ENCODE results near the gene BPIFB1.

Gene BPIFB1, protein sequence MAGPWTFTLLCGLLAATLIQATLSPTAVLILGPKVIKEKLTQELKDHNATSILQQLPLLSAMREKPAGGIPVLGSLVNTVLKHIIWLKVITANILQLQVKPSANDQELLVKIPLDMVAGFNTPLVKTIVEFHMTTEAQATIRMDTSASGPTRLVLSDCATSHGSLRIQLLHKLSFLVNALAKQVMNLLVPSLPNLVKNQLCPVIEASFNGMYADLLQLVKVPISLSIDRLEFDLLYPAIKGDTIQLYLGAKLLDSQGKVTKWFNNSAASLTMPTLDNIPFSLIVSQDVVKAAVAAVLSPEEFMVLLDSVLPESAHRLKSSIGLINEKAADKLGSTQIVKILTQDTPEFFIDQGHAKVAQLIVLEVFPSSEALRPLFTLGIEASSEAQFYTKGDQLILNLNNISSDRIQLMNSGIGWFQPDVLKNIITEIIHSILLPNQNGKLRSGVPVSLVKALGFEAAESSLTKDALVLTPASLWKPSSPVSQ

DNA sequence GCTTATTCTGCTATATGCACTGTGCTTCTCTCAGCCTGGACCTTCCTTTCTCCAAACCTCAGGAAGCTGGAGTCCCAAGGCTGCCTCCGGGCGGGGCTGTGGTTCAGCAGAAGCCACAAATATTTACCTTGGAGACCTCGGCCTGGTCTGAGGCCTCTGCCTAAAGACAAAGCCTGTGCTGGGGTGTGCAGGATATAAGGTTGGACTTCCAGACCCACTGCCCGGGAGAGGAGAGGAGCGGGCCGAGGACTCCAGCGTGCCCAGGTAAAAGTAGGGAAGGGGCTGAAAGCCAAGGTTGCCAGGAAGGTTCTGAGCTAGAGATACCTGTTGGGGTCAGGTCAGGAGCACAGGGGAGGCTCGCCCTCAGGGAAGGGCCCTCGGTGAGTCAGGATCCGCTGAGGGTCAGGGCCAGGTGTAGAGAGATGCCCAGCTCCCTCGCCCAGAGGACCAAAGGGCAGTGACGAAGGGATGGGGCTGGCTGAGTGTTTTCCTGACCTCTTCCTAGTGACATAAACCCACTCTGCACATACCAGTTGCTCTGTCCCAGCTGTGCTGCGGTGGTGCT is at the start of gene BPIFB1:
Gene BPIFB1, plus strand, starts transcription at position 224 of the 565 bp plus-strand sequence. CDS start 2,860 bp downstream, outside the sequence.
- DNase-seq (ENCODE audit: low spot score): no peak

DNA sequence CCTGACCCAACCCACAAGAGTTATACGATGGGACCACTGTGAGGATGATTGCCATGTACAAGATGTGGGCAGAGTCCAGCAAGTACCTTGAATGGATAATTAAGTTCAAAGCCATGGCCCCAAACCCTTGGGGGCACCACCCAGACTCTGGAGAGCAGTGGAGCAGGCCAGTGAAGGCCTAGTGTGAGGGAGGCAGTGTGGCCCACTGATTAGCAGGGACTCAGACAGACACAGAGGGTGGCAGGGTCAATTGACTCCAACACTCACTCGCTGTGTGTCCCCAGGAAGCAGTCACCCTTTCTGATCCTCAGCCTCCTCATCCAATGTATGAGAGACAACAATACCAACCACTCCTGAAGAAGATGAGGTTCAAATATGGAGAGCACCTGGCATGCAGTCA is 49.0 kb upstream of the BPIFB1 start:
- no peak for DNase-seq (ENCODE audit: low spot score)

DNA sequence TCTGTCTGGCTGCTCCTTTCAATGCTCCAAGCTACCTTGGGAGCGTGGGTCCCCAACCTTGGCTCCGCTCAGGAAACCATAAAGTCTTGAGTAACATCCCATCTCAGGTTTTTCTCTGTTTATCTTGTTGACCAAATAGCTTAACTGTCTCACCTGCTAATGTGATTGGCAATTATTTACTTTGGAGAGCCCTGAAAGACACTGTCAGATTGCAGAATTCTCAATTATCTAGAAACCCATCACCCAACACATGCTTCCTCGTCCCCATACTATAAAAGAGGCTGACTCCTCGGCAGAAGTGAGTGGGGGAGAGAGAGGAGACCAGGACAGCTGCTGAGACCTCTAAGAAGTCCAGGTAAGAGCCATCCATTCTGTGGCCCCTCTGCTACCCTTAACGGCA is 47.3 kb upstream of the BPIFB1 start, which contains the start of gene BPIFA1:
Gene BPIFA1, plus strand, starts transcription at position 301 of the 400 bp plus-strand sequence. CDS start 1,716 bp downstream, outside the sequence.
- no peak for DNase-seq (ENCODE audit: low spot score)

DNA sequence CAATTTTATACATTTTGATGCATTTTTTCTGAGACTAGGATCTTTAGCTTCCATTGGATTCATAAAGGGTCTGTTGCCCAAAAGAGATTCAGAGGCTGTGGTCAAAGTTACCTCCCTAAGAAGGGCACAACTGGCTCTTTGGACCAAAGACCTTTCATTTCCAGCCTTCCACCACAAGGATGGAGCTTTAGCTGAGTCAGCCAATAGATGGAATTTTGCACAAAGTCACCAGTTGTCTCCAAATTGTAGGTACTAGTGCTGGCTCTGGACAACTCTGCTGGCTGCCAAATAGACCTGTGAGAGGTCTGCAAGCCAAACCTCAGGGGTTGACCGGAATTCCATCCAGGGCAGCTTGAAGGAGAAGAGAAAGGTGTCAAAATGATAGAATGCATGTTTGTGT is 46.7 kb upstream of the BPIFB1 start:
- no peak for DNase-seq (ENCODE audit: low spot score)

DNA sequence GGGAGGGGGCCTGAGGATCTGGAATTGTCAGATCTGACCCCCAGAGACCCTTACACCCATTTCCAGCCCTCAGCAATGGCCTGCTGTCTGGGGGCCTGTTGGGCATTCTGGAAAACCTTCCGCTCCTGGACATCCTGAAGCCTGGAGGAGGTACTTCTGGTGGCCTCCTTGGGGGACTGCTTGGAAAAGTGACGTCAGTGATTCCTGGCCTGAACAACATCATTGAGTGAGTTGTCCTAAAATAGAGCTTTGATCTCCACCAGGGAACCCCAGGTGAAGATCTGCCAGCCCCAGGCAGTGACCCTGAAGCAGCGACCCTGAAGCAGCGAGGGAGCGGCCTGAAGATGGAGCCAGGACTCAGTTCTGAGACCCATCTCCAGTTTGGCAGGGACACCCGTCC is 45.0 kb upstream of the BPIFB1 start:
- no peak for DNase-seq (ENCODE audit: low spot score)

DNA sequence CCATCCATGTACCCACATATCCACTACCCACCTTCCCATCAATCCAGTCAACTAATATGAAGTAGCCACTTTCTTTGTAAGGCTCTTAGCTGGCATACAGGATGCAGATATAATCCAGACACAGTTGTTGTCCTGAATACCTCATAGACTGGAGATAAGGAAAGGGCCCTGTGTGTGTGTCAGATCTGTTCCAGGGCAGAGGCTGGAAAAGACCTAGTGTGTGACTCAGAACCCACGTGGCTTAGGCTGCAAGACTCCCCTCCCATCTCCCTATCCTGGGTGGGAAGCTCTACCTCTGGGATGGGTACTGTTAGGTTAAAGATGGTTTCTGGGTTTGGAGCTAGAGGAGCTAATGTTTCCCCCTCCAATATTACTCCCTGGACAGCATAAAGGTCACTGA is 43.6 kb upstream of the BPIFB1 start:
- DNase-seq (ENCODE audit: low spot score): no peak

DNA sequence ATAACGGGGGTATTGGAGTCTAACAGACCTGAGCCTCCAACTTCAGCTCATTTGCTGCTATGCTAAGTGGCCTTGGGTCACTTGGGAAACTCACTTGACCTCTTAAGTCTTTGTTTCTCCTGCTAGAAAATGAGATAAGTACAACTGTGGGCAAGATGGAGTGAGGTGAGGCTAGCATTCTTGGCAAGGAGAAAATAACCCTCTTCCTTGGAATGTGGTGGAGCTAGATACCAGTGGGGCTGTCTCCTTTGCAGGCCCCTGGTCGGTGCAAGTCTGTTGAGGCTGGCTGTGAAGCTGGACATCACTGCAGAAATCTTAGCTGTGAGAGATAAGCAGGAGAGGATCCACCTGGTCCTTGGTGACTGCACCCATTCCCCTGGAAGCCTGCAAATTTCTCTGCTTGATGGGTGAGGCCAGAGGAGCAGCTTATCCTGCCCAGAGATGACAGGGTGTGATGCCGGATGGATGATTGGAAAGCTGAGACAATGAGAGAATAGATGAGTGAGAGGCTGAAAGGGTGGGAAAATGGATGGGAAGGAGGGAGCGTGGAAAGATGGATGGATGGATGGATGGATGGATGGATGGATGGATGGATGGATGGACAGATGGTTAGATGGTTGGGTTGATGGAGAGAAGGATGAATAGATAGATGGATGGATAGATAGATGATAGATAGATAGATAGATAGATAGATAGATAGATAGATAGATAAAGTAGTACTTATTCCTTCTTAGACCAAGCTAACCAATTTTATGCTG is 42.9 kb upstream of the BPIFB1 start:
- DNase-seq (ENCODE audit: low spot score): no peak

DNA sequence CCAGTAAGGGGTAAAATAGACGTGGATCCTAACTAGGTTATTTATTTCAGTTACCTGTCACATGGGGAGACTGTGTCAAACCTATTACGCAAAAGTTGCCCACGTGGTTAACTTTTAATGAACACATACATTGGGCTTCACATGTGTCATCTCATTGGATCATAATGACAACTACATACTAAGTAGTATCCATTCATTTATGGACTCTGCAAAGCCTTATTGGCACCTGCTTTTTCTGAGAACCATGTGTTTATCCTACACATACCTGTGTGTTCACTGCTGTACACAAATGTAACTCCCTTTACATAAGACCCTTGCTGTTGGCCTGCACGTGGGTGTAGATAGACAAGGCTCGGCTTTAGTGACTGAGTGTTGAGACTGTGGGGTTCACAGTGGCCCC is 42.1 kb upstream of the BPIFB1 start:
- DNase-seq (ENCODE audit: low spot score): no peak

DNA sequence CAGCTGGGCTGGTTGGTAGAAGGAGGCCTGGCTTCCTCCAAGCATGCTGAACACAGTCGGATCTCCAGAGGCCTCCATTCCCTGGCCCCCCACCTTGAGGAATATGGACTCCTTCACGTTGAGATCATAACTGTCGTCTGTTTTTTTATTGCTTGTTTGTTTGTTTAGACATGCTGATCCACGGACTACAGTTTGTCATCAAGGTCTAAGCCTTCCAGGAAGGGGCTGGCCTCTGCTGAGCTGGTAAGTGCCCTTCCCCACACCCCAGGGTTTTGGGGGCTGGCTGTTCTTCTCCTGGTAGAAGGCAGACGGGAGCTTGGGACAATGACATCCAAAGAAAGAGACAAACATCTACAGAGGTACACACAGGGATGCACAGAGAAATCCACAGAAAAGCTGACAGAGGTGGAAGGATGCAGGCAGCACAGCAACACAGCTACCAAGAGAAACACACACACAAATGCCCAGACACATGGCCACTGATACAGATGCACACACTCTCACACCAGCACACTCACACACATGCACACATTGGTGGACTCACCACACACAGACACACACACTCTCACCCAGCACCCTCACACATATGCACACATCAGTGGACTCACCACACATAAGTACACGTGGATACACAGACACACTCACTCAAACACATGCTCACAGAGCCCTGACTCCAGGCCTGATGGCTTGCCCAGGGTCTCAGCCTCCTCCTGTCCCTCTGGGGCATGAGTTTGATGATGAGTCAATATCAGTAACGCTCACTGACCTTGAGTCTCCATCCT is 40.5 kb upstream of the BPIFB1 start:
- no peak for DNase-seq (ENCODE audit: low spot score)

DNA sequence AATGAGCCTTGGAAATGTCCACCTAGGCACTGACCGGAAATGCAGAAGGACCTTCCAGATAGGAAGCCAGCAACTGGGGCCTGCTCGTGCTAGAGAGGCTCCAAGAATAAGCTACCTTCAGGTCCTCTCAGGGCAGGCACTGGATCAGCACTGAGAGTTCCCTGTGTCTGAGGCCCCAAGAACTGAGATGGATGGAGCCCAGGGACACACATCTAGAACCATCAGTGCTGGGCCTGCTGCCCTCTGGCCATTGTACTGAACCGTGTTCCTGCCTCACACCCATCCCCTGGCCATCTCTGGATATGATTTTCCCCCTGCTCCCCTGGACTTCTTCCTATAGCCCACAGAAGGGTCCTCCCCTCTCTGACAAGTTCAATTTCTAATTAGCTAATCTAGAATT is 36.9 kb upstream of the BPIFB1 start:
- DNase-seq (ENCODE audit: low spot score): no peak

DNA sequence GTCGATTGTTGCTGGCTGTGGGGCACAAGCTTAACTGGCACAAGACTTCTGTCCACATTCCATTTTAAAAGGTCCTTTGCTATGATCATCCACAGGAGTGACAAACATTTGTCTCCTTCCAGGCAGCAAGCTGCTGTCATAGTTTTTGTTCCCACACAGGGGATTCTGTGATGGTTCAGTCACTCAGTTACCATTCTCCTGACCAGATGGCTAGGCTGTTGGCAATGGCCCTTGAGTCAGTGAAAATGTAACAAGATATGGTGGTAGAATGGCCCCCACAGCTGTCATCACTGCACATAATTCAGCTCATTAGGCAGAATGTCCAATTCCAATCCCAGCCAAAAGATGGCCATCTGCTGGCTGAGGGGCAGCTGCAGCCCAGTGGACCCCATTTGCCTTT is 33.6 kb upstream of the BPIFB1 start:
- DNase-seq (ENCODE audit: low spot score): no peak

DNA sequence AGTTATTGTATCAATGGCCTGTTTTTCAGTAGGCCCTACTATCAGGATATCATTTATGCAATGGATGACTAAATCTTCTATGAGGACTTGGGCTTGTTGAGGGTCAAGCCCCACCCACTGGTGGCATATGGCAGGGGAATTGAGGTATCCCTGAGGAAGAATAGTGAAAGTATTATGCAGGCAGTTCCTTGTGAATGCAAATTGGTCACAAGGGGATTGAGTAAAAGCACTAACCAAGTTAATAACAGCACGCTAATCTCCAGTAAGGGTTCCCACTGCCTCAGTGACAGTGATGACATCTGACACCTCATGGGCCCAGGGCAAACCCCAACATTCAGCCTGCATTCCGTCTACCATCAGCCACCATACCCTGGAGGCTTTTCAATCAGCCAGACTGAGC is 32.3 kb upstream of the BPIFB1 start:
- DNase-seq (ENCODE audit: low spot score): no peak

DNA sequence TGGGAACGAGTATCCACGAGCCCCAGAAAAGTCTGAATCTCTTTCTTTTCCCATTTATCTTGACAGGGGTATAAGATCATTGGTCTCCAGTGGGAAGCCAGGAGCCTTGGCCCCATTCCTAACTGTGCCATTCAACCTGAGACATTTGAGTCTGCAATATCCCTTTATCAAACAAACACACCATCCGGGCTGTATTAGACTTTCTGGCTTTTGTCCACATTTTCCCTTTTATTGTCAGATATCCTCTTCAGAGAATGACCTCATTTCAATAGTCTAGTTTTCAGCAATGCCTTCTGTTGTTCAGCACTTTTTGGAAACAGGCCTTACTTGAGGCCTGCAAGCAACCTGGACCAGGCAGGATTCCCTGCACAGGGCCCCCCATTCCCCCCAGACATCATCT is 31.5 kb upstream of the BPIFB1 start:
- DNase-seq (ENCODE audit: low spot score): no peak

DNA sequence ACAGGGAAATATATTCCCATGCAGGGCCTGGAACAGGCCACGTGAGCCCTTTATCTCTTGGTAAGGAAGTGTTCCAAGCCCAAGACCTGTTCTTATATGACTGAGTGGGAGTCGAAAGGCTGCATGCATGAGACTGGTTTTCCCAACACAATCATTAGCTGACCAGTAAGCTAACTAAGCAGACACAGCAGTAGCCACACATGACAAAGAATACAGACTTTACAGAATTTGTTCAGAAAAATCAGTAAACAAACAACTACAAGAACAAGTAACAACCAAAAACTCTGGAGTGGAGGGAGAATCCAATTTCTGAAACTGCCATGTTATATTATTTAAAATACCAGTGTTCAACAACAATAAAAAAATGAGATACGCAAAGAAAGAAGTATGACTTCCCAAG is 30.6 kb upstream of the BPIFB1 start:
- no peak for DNase-seq (ENCODE audit: low spot score)

DNA sequence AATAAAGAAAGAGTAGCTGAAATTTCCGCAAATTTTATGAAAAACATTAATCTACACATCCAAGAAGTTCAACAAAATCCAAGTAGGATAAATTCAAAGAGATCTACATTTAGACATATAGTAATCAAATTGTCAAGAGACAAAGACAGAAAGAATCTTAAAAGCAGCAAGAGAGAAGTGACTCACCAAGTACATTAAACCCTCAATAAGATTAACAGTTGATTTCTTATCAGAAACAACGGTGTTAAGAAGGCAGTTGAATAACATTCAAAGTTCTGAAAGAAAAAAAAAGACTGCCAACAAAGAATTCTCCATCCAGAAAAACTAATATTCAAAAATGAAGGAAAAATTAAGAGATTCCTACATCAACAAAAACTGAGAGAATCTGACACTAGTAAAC is 28.0 kb upstream of the BPIFB1 start:
- DNase-seq (ENCODE audit: low spot score): no peak

DNA sequence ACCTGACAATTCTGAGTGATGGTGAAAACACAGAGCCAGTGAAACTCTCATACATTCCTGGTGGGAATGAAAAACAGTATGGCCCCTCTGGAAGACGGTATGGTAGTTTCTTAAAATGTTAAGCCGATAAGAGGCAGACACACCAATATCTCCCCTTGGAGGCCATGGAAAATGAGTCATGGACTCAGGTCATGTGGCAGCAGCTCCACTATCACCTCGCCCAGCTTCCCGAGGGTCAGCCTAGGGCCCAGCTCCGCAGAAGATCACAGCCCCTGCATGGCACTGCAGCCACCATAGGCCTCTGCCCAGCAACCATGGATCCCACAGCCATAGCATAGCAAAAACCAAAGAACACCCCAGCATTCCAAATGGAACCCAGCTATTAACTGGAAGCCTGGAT is 25.8 kb upstream of the BPIFB1 start:
- no peak for DNase-seq (ENCODE audit: low spot score)

DNA sequence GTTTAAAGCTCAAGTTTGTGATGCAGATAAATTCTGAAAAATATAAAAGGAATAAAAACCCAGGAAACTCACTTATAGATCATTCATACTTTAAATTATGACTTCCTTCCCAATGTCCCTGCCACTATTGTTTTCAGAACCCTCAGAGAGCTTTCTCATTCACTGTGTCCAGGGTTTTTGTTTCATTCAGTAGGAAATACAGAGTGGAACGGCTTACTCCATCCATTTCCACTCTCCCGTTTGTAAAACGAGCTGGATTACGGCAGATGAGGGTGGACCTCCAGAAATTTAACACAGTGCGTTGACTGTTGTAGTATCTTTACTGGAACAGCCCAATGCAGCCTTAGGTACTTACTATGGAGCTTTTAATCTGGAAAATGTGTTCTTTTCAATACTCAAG is 23.6 kb upstream of the BPIFB1 start:
- no peak for DNase-seq (ENCODE audit: low spot score)

DNA sequence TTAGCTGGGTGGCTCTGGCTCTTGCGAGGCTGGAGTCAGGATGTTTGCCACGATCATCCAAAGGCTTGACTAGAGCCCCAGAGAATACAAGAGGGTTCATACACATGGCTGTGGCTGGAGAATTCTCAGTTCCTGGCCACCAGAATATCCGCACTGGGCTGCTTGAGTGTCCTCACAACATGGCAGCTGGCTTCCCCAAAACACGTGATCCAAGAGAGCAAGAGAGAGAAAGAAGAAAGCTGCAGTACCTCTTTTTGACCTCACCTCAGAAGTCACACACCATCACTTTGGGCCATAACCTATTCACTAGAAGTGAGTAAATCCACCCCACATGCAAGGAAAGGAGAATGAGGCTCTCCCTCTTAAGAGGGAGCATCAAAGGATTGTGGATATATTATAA is 21.5 kb upstream of the BPIFB1 start:
- no peak for DNase-seq (ENCODE audit: low spot score)

DNA sequence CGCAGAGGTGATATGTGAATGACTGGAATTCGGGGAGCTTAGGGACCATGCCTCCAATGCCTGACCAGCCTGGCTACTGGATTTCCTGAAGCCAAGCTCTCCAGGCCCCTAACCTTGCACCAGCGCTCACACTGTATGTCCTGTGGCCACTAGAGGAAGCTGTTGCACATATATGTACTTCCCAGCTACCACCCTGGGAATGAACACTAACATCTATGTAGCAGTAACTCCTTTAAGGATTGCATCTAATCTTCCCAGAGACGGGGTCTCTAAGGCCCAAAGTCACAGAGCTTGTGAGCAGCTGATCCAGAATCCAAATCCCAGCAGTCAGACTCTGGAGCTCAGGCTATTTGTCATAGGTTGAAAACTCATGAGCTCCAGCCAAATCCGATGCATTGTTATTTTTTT is 20.4 kb upstream of the BPIFB1 start:
- DNase-seq (ENCODE audit: low spot score): peak; percentile 94

DNA sequence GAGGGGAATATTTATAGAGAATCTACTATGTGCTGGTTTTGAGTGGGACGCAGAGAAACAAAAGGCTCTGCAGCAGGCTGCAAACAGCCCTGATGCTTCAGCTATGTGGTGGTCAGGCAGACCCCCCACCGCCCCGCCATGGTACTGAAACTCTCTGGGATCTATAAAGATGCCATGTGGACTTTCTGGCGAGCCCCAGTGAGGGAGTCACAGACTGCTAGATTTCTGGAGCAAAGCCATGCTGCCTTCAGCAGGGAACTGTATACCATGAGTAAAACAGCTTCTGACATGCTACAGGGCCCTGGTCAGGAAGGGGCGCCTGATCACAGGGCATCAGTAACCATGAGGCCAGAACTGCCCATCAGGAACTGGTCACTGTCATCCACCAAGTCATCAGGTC is 19.2 kb upstream of the BPIFB1 start:
- peak; percentile 31 for DNase-seq (ENCODE audit: low spot score)

DNA sequence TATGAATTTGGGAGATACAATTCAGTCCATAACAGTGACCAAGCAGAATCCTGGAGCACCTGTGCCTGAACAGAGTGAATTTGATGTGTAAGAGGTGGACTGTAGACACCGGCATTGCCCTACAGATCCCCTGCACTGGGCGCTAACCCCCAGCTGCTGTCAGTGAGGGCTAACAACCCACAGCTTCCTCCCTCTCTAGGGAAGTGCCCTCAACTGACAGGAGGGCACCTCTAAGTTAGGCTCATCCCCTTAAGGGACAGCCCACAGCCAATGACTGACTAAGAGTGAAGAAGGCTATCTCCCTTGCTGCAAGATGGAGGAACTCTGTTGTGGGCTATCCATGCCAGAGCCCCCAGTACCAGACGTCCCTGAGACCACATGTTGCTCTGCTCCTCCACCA is 15.3 kb upstream of the BPIFB1 start:
- no peak for DNase-seq (ENCODE audit: low spot score)

All from pons (tissue), 1 donor.